HCT116 (cell line): Measurements from ENCODE around the gene SDCCAG8.

Experiments used
- ATF3 ChIP-seq: IDR thresholded peaks from 2 replicates; pipeline ENCODE4 v1.6.1; 2012
- CTCF ChIP-seq, 3 experiments: fragments of 200-600 bp in 1 of 3; sonication (generic) in 1 of 3; IDR thresholded peaks in 2 of 3; conservative IDR thresholded peaks in 1 of 3; 2 replicates each; pipeline ENCODE4 v1.5.1; 2012 to 2017; ENCODE audit warnings: low read depth in 2 of 3, low read length in 2 of 3, antibody characterized with exemption in 1 of 3, borderline replicate concordance in 1 of 3, control low read depth in 1 of 3, mild to moderate bottlenecking in 1 of 3, mixed read lengths in 1 of 3, mixed run types in 1 of 3, moderate library complexity in 1 of 3; ENCODE audit not compliant: insufficient read depth in 1 of 3
- EZH2 ChIP-seq: fragments of 200-600 bp; sonication (generic); IDR thresholded peaks from 2 replicates; pipeline ENCODE4 v1.6.1; 2017; ENCODE audit warnings: antibody characterized with exemption, mixed run types
- POLR2A ChIP-seq: IDR thresholded peaks from 2 replicates; pipeline ENCODE4 v1.7.0; 2011; ENCODE audit warnings: borderline replicate concordance; ENCODE audit not compliant: insufficient read depth, insufficient read length; ENCODE audit errors: extremely low read depth
- POLR2AphosphoS5 ChIP-seq: IDR thresholded peaks from 2 replicates; pipeline ENCODE4 v1.6.1; 2011; ENCODE audit warnings: mild to moderate bottlenecking, low read depth, low read length, moderate library complexity
- RAD21 ChIP-seq: IDR thresholded peaks from 2 replicates; pipeline ENCODE4 v1.6.1; 2012; ENCODE audit warnings: low read depth, mild to moderate bottlenecking
- REST ChIP-seq: IDR thresholded peaks from 2 replicates; pipeline ENCODE4 v1.6.1; 2012; ENCODE audit warnings: low read depth
- SIN3A ChIP-seq: IDR thresholded peaks from 2 replicates; pipeline ENCODE4 v1.6.1; 2012; ENCODE audit warnings: low read depth
- SRF ChIP-seq: IDR thresholded peaks from 2 replicates; pipeline ENCODE4 v1.6.1; 2012; ENCODE audit warnings: low read depth
- YY1 ChIP-seq: IDR thresholded peaks from 2 replicates; pipeline ENCODE4 v1.6.1; 2011; ENCODE audit warnings: low read length, low read depth, moderate library complexity, mild to moderate bottlenecking; ENCODE audit not compliant: insufficient replicate concordance; ENCODE audit errors: extremely low read depth
- ZFX ChIP-seq: fragments of 450-650 bp; IDR thresholded peaks from 2 replicates; pipeline ENCODE4 v1.6.1; 2017
- ZNF274 ChIP-seq: fragments of 200-500 bp; sonication (Bioruptor generic); IDR thresholded peaks from 2 replicates; pipeline ENCODE4 v1.6.1; 2014; ENCODE audit warnings: mild to moderate bottlenecking, low read depth, low read length, inconsistent platforms

- TF ChIP-seq EZH2 (no peak), POLR2A (no peak), RAD21 (no peak), POLR2AphosphoS5 (no peak), CTCF (IDR thresholded peaks at IDR 0.05 in 2 of 3, conservative IDR thresholded peaks at IDR 0.05 in 1 of 3; ENCODE audit: borderline replicate concordance in 1 of 3, insufficient read depth in 1 of 3, low read depth in 2 of 3, low read length in 2 of 3) (no peak), YY1 (no peak), ATF3 (no peak), ZFX (no peak), SIN3A (no peak), SRF (no peak), REST (no peak), ZNF274 (no peak)
Observed at GRCh38 chr1:243275316-243275715, 19.5 kb downstream of the SDCCAG8 start.
